Measurements from ENCODE around the gene NEURL1.
"Not testable (repeated sequence)": the region's sequence is repeated elsewhere in the genome, so short reads cannot be mapped to it uniquely, and the experiment has no call there.

DNA sequence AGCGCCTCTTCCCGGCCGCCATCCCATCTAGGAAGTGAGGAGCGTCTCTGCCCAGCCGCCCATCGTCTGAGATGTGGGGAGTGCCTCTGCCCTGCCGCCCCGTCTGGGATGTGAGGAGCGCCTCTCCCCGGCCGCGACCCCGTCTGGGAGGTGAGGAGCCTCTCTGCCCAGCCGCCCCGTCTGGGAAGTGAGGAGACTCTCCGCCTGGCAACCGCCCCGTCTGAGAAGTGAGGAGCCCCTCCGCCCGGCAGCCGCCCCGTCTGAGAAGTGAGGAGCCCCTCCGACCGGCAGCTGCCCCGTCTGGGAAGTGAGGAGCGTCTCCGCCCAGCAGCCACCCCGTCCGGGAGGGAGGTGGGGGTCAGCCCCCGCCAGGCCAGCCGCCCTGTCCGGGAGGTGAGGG, 113.5 kb downstream of the NEURL1 start:
- TF ChIP-seq, protein P1, sequence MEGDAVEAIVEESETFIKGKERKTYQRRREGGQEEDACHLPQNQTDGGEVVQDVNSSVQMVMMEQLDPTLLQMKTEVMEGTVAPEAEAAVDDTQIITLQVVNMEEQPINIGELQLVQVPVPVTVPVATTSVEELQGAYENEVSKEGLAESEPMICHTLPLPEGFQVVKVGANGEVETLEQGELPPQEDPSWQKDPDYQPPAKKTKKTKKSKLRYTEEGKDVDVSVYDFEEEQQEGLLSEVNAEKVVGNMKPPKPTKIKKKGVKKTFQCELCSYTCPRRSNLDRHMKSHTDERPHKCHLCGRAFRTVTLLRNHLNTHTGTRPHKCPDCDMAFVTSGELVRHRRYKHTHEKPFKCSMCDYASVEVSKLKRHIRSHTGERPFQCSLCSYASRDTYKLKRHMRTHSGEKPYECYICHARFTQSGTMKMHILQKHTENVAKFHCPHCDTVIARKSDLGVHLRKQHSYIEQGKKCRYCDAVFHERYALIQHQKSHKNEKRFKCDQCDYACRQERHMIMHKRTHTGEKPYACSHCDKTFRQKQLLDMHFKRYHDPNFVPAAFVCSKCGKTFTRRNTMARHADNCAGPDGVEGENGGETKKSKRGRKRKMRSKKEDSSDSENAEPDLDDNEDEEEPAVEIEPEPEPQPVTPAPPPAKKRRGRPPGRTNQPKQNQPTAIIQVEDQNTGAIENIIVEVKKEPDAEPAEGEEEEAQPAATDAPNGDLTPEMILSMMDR (IDR thresholded peaks at IDR 0.05): not testable (repeated sequence)
- not testable (repeated sequence) for TF ChIP-seq POLR2A, POLR2AphosphoS5, EP300 (IDR thresholded peaks at IDR 0.05)

Data from stomach (tissue), 4 donors.